Astrocyte (in vitro differentiated cells and primary cell): ENCODE data around the gene NPHP4. TPM values are rescaled to one million over a fixed set of nuclear protein-coding genes. Genes with fewer than 3 reads are reported as not detected.

Experiments used
- DNase-seq: peaks from one replicate; pipeline ENCODE4 v3.0.0-alpha.2; 2010; ENCODE audit warnings: low read depth
- FAIRE-seq: peaks from 2 replicates; lab custom pipeline; 2011; peaks lifted over from hg19 to GRCh38; lab: Jason Lieb, UNC
- H2AFZ ChIP-seq: 2 replicates; pipeline ENCODE4 v1.6.0; 2012; ENCODE audit warnings: low read depth, low read length, inconsistent platforms
- H3K27ac ChIP-seq: 2 replicates; pipeline ENCODE4 v1.5.1; 2011; ENCODE audit warnings: low read depth, low read length, inconsistent platforms
- H3K27me3 ChIP-seq: 2 replicates; pipeline ENCODE4 v1.6.0; 2011; ENCODE audit warnings: low read length, inconsistent platforms; ENCODE audit not compliant: insufficient read depth
- H3K36me3 ChIP-seq: 2 replicates; pipeline ENCODE4 v1.5.1; 2011; ENCODE audit warnings: low read length, inconsistent platforms; ENCODE audit not compliant: insufficient read depth
- H3K4me1 ChIP-seq: 2 replicates; pipeline ENCODE4 v1.5.1; 2011; ENCODE audit warnings: low read length, inconsistent platforms; ENCODE audit not compliant: insufficient read depth
- H3K4me2 ChIP-seq: 2 replicates; pipeline ENCODE4 v1.6.0; 2012; ENCODE audit warnings: low read length, inconsistent platforms
- H3K4me3 ChIP-seq: 2 replicates; pipeline ENCODE4 v1.5.1; 2011; ENCODE audit warnings: low read depth, mild to moderate bottlenecking, low read length, inconsistent platforms; ENCODE audit not compliant: insufficient read depth
- H3K79me2 ChIP-seq: 2 replicates; pipeline ENCODE4 v1.6.0; 2012; ENCODE audit warnings: mild to moderate bottlenecking, low read length, inconsistent platforms; ENCODE audit not compliant: insufficient read depth
- H3K9ac ChIP-seq: 2 replicates; pipeline ENCODE4 v1.6.0; 2012; ENCODE audit warnings: mild to moderate bottlenecking, low read length, inconsistent platforms
- H3K9me3 ChIP-seq: 2 replicates; pipeline ENCODE4 v1.5.1; 2012; ENCODE audit warnings: low read depth, mild to moderate bottlenecking, low read length, inconsistent platforms; ENCODE audit not compliant: insufficient read depth
- H4K20me1 ChIP-seq: 2 replicates; pipeline ENCODE4 v1.6.0; 2012; ENCODE audit warnings: low read length, inconsistent platforms; ENCODE audit not compliant: insufficient read depth
- H3K27ac Mint-ChIP-seq: one replicate; pipeline ENCODE4 v1.8.0; 2021; ENCODE audit warnings: mild to moderate bottlenecking, mixed read lengths; ENCODE audit not compliant: unreplicated experiment
- H3K27me3 Mint-ChIP-seq: one replicate; pipeline ENCODE4 v1.8.0; 2021; ENCODE audit warnings: low read depth, mixed read lengths; ENCODE audit not compliant: unreplicated experiment
- H3K36me3 Mint-ChIP-seq: one replicate; pipeline ENCODE4 v1.8.0; 2021; ENCODE audit warnings: low read depth, mixed read lengths; ENCODE audit not compliant: unreplicated experiment
- H3K4me1 Mint-ChIP-seq: one replicate; pipeline ENCODE4 v1.8.0; 2021; ENCODE audit warnings: low read depth, mixed read lengths; ENCODE audit not compliant: unreplicated experiment
- H3K4me3 Mint-ChIP-seq: one replicate; pipeline ENCODE4 v1.8.0; 2021; ENCODE audit warnings: mild to moderate bottlenecking, moderate library complexity, mixed read lengths; ENCODE audit not compliant: unreplicated experiment
- H3K9me3 Mint-ChIP-seq: one replicate; pipeline ENCODE4 v1.8.0; 2021; ENCODE audit warnings: mild to moderate bottlenecking, mixed read lengths; ENCODE audit not compliant: unreplicated experiment
- EZH2 ChIP-seq: IDR thresholded peaks from 2 replicates; pipeline ENCODE4 v1.6.1; 2012; ENCODE audit warnings: mild to moderate bottlenecking, low read length, inconsistent platforms; ENCODE audit not compliant: insufficient read depth
- total RNA-seq: library from RNA; stranded (reverse); gene quantifications from 2 replicates; pipeline ENCODE4 v1.2.1, GENCODE V29; 2021
- TF ChIP-seq, protein P1 (sequence below): IDR thresholded peaks from 2 replicates; pipeline ENCODE4 v1.5.1; 2011; ENCODE audit warnings: low read depth, mild to moderate bottlenecking, inconsistent platforms, low read length, moderate library complexity; ENCODE audit not compliant: insufficient read depth

Gene NPHP4
- total RNA-seq, 1 donor from 2014 or later = 8.4 TPM

DNA sequence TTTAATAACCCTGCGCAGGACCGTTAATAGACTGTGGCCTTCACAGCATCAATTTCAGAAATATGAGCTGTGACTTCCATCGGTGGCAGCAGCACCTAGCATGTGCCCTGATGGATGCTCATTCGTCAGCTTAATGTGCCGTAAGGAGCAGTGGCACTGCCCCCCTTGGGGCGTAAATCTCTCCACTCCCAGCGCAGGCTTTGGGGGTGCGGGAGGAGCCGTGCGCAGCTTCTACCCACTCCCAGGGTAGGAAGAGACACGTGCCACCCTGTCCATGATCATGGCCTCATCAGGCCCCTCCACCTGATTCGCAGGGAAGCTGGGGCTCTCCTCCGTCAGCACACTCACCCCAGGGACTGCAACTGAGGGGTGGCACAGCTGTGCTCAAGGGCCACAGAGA lies 149.5 kb downstream of the NPHP4 start:
- no peaks in the 10 kb centered on the region for H3K36me3 Mint-ChIP-seq
- Histone ChIP-seq H3K27ac (no peak overlapping the region), H3K27me3 (no peaks in the 10 kb centered on the region), H4K20me1 (no peaks in the 10 kb centered on the region), H3K36me3 (no peaks in the 10 kb centered on the region), H3K4me2 (no peak overlapping the region), H2AFZ (no peak overlapping the region), H3K79me2 (no peaks in the 10 kb centered on the region), H3K9me3 (no peaks in the 10 kb centered on the region), H3K4me3 (no peak overlapping the region), H3K4me1 (no peaks in the 10 kb centered on the region), H3K9ac (no peak overlapping the region)
- DNase-seq = no peak
- no peak for FAIRE-seq
- peaks cover 68% of the 10 kb centered on the region for H3K27me3 Mint-ChIP-seq
- H3K4me1 Mint-ChIP-seq = no peaks in the 10 kb centered on the region
- peaks cover 4% of the 10 kb centered on the region for H3K9me3 Mint-ChIP-seq
- H3K27ac Mint-ChIP-seq = no peak overlapping the region
- H3K4me3 Mint-ChIP-seq = no peak overlapping the region
- TF ChIP-seq, protein P1, sequence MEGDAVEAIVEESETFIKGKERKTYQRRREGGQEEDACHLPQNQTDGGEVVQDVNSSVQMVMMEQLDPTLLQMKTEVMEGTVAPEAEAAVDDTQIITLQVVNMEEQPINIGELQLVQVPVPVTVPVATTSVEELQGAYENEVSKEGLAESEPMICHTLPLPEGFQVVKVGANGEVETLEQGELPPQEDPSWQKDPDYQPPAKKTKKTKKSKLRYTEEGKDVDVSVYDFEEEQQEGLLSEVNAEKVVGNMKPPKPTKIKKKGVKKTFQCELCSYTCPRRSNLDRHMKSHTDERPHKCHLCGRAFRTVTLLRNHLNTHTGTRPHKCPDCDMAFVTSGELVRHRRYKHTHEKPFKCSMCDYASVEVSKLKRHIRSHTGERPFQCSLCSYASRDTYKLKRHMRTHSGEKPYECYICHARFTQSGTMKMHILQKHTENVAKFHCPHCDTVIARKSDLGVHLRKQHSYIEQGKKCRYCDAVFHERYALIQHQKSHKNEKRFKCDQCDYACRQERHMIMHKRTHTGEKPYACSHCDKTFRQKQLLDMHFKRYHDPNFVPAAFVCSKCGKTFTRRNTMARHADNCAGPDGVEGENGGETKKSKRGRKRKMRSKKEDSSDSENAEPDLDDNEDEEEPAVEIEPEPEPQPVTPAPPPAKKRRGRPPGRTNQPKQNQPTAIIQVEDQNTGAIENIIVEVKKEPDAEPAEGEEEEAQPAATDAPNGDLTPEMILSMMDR = no peak
- no peak for TF ChIP-seq EZH2

DNA sequence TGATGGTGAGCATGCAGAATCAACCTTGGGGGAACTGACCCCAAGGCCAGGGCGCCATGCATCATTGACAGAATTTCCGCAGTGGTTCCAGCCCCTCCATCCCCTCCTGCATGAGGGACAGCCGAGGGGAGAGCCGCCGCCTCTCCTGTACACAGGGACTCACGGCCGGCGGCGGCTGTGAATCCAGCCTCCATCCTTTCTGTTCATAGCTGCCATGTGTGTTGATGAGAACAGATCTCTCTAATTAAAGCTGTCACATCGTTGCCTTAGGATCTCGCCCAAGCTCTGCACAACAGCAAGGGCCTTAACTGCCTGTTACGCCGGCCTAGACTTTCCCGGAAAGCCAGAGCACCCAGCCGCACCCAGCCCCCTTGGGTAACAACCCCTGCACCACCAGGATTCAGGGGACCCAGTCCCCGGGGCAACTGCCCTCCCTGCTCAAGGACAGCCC lies 151.6 kb downstream of the NPHP4 start:
- no peak overlapping the region for H3K27ac Mint-ChIP-seq
- Histone ChIP-seq H3K4me1 (no peaks in the 10 kb centered on the region), H3K36me3 (no peaks in the 10 kb centered on the region), H3K79me2 (no peaks in the 10 kb centered on the region), H3K4me2 (no peak overlapping the region), H2AFZ (no peak overlapping the region), H3K9me3 (no peaks in the 10 kb centered on the region), H4K20me1 (no peaks in the 10 kb centered on the region), H3K27ac (no peak overlapping the region), H3K4me3 (no peak overlapping the region), H3K27me3 (no peaks in the 10 kb centered on the region), H3K9ac (no peak overlapping the region)
- FAIRE-seq = no peak
- no peak for TF ChIP-seq EZH2
- TF ChIP-seq, protein P1 = no peak
- DNase-seq = no peak
- no peaks in the 10 kb centered on the region for H3K9me3 Mint-ChIP-seq
- H3K36me3 Mint-ChIP-seq = no peaks in the 10 kb centered on the region
- no peak overlapping the region for H3K4me3 Mint-ChIP-seq
- peaks cover 65% of the 10 kb centered on the region for H3K27me3 Mint-ChIP-seq
- no peaks in the 10 kb centered on the region for H3K4me1 Mint-ChIP-seq

DNA sequence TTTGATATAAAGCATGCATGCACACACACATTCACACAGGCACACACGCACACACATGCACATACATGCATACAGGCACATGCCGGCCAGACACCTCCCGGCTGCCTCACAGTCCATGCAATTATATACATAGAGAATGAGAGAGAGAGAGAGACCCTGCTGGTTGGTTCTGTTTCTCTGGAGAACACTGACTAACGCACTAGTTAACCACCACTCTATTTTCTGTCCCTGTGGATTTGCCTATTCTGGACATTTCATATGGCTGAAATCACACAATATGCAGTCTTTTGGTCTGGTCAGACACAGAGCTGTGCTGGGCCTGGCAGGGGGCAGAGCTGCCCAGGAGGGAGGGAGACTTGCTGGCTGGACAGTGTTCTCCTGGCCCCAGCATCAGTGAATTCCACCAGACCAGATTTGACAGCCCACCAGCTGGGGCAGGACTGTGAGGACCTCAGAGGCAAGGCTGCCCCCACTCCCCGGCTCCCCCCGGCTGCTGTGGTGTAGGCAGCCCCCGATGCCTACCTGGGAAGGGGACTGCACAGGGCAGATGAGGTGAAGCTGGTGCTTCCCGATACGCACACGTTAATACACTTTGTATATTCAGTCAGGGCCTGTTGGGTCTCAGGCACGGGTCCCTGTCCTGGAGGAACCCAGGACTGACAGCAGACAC lies 152.2 kb downstream of the NPHP4 start:
- H3K27ac ChIP-seq = no peak overlapping the region
- no peak for FAIRE-seq
- Mint-ChIP-seq H3K4me1 (no peaks in the 10 kb centered on the region), H3K9me3 (no peaks in the 10 kb centered on the region), H3K4me3 (no peak overlapping the region), H3K27ac (no peak overlapping the region), H3K27me3 (peaks cover 64% of the 10 kb centered on the region), H3K36me3 (no peaks in the 10 kb centered on the region)
- TF ChIP-seq, protein P1 = no peak
- no peak for TF ChIP-seq EZH2
- no peaks in the 10 kb centered on the region for H3K27me3 ChIP-seq
- H3K36me3 ChIP-seq = no peaks in the 10 kb centered on the region
- no peak overlapping the region for H2AFZ ChIP-seq
- H3K4me1 ChIP-seq = no peaks in the 10 kb centered on the region
- H3K9me3 ChIP-seq = no peaks in the 10 kb centered on the region
- H3K9ac ChIP-seq = no peak overlapping the region
- no peak overlapping the region for H3K4me3 ChIP-seq
- no peak overlapping the region for H3K4me2 ChIP-seq
- H3K79me2 ChIP-seq = no peaks in the 10 kb centered on the region
- no peaks in the 10 kb centered on the region for H4K20me1 ChIP-seq
- DNase-seq = no peak
